ENCODE measurements around the gene ZNF346.

The ZNF346 gene

GRCh38 chr5:177093803-177094202 lies 71.3 kb downstream of the ZNF346 start:
- in situ Hi-C loops (cut with MboI; ENCODE audit: low sequenced_read_pairs) = no loop called here

- in situ Hi-C loops (cut with MboI; ENCODE audit: low sequenced_read_pairs) = no loop called here
Observed at GRCh38 chr5:177094224-177095087, 72.0 kb downstream of the ZNF346 start.

DNA sequence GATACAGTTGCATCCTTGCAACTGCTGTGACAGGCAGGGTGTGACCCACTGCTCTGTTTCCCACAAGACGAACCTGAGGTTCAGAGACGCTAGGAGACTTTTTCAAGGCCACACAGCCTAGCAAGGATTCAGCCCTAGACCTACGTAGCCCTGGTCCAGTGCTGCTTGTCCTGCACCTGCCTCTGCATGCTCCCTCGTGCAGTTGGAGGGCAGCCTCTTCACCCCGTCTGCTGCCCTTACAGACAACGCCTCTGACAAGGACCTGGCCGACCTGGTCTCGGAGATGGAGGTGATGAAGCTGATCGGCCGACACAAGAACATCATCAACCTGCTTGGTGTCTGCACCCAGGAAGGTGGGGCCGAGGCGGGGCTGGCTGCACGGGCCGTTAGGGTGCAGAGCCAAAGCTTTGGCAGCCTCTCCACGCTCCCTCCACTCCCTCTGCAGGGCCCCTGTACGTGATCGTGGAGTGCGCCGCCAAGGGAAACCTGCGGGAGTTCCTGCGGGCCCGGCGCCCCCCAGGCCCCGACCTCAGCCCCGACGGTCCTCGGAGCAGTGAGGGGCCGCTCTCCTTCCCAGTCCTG lies 72.7 kb downstream of the ZNF346 start:
- in situ Hi-C loops (cut with MboI; ENCODE audit: low sequenced_read_pairs) = no loop called here

DNA sequence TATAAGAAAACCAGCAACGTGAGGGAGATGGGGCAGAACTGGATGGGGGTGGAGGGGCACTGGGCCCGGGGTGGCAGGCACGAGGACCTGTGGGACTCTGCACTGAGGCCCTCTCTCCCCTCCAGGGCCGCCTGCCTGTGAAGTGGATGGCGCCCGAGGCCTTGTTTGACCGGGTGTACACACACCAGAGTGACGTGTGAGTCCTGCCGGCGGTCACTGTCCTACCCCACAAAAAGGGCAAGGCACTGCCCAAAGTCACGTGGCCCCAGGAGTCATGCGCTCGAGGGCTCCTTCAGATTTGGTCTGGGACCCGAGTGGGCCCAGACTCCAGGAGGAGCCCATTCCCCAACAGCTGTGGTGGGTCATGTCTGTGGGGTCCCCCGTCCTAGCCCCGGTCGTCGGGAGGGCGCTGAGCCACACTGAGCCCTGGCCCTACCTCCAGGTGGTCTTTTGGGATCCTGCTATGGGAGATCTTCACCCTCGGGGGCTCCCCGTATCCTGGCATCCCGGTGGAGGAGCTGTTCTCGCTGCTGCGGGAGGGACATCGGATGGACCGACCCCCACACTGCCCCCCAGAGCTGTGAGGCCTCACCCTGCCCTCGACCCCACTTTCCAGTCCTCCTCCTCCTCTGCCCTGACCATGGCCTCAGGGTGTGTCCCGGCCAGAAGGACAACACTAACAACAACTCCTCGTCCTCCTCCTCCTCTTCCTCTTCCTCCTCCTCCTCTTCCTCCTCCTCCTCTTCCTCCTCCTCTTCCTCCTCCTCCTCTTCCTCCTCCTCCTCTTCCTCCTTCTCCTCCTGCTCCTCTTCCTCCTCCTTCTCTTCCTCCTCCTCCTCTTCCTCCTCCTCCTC lies 73.9 kb downstream of the ZNF346 start:
- in situ Hi-C loops (cut with MboI; ENCODE audit: low sequenced_read_pairs) = no loop called here

- in situ Hi-C loops (cut with MboI; ENCODE audit: low sequenced_read_pairs) = no loop called here
Observed at GRCh38 chr5:177097016-177097985, 74.8 kb downstream of the ZNF346 start.

DNA sequence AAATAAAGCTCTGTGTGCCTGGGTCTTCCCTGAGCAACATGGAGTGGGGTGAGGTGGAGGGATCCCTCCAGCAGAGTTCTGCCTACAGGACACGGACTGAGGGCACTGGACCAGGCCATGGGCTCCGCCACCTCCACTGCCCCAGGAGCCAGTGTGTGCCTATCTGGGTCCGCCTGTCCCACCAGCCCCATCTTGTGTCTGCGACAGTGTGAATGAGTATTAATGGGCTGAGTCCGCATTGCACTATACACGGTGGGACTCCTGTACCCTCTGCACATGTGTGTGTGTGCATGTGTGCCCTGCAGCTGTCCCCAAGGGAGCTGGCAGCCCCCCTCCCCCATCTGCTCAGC lies 75.6 kb downstream of the ZNF346 start:
- in situ Hi-C loops (cut with MboI; ENCODE audit: low sequenced_read_pairs) = no loop called here

DNA sequence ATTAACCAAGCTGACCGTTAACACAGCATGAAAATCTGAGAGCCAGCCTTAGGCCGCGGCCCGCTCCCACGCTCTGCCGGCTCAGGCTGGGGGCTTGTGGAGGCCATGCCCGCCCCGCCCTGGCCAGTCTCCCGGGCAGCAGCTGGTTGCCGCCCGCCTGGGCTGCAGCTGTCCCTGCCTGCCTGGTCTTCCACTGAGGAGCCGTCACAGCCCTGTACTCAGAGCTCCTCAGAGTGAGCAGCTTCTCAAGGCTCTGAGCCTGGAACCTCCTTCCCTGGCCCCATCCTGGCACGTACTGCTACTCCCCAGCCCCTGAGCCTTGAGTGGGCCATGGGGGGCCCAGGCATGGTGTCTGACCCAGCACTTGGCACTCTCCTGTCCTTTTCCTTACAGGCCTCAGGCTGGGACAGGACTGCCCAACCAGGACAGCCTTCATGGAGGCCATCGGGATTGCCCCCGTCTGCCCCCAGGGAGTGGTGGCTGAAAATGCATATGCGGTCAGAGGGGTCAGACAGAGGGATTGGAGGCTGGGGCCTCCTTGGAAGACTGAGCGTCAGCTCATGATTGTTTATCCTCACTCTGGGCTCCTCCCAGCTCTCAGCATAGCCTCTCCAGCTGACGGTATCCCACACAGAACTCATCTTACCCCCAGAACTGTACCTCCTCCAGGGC lies 76.1 kb downstream of the ZNF346 start:
- in situ Hi-C loops (cut with MboI; ENCODE audit: low sequenced_read_pairs) = no loop called here

GRCh38 chr5:177099422-177100093 lies 77.1 kb downstream of the ZNF346 start:
- in situ Hi-C loops (cut with MboI; ENCODE audit: low sequenced_read_pairs) = loop anchor here (10.0 kb wide), 1 partner anchor 435 kb away; no protein-coding TSS in a partner anchor

DNA sequence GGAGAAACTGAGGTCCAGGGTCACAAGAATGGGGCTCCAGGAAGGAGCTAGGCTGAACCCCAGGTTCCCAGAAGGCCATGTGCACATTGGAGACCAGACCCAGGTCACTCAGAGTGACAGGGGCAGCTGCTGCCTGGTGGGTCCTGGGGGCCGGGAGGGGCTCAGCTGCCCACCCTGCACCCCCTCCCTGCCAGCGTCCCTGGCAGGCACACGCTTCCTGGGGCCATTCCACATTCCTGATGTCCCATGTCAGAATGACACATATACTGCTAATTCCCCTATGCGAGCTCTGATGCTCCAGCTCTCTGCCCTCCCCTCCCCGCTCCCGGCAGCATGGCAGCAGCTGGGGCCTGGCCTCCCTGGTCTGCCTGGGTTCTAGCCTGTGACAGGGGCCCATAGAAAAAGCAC lies 78.2 kb downstream of the ZNF346 start:
- in situ Hi-C loops (cut with MboI; ENCODE audit: low sequenced_read_pairs) = loop anchor here (10.0 kb wide), 1 partner anchor 436 kb away; no protein-coding TSS in a partner anchor

DNA sequence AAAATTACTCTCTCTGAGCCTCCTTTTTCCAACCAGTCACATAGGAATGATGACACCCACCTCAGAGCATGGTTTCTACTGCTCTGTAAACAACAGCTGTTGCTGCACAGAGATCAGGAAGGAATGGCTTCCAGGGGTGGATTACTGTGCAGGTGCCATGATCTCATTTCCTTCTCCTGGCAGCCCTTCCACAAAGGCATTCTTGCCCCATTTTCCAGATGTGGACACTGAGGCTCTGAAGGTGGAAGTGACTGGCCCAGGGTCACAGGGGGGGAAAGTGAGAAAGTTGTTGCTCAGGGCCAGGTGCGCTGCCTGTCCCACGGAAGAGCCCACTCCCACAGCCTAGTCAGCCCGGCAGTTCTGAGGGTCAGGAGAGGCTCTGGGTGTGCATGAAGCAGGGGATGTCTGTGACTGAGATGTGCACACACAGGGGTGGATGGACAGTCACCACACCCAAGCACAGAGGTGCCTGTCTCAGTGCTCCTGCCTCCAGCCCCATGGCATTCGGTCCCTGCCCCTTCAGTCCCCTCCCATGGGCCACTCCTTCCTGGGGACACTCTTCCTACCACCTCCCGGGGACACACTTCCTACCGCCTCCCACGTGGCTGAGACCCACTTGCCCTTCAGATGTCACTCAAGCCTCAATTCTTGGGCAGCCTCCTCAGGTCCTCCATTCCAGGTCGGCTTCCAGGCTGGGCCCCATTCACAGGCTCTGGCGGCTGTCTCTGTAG lies 81.2 kb downstream of the ZNF346 start:
- in situ Hi-C loops (cut with MboI; ENCODE audit: low sequenced_read_pairs) = loop anchor here (10.0 kb wide), 1 partner anchor 439 kb away; no protein-coding TSS in a partner anchor

DNA sequence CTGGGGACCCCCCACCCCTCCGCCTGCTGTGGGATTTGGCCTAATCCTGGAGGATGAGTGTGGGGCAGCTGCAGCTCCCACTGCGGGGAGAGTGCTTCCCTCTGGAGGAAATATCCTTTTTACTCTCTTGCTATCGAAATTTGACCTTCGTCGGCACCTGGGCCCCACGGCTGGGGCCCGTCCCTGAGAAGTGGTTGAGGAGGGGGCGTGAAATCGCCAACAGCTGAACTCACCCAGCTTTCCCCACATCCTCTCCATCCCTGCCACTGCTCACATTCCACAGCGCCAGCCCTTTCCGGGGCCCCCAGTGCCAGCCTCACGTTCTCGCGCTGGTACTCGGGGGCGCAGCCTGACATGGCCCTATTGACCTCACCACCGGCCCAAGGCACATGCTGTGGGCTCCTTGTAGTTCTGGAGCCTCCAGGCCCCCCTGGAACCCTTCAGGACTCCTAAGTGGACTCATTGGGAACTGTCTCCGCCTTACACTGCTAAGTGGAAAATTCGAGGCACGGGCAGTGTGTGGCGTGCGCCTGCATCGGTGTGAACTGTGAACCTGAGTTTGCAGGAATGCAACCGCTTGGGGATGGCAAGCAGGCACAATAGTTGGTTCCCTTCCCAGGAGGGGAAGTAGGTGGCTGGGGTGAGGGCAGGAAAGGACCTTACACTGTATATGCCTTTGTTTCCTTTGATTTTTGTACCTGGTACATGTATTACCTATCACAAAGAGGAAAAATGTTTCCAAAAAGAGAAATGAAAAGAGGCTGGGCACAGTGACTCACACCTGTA lies 83.4 kb downstream of the ZNF346 start:
- in situ Hi-C loops (cut with MboI; ENCODE audit: low sequenced_read_pairs) = loop anchor here (10.0 kb wide), 1 partner anchor 441 kb away; no protein-coding TSS in a partner anchor

- in situ Hi-C loops (cut with MboI; ENCODE audit: low sequenced_read_pairs) = loop anchor here (10.0 kb wide), 1 partner anchor 442 kb away; no protein-coding TSS in a partner anchor
Observed at GRCh38 chr5:177107159-177107558, 84.7 kb downstream of the ZNF346 start.

DNA sequence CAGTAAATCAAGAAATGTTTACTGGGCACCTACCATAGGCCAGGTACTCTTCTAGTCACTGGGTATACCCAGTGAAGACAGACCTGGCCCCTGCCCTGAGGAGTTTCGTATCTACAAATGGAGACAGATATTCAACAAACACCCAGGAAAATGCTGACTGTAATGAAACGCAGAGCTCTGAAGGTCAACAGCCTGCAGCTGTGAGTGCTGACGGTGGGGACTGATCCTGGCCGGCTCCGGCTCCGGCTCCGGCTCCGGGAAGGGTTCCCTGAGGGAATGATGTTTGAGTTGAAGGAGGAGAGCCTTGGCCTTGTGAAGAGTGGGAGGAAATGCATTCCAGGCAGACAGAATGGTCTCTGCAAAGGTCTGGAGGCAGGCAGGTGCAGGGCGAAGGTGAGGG lies 87.3 kb downstream of the ZNF346 start:
- in situ Hi-C loops (cut with MboI; ENCODE audit: low sequenced_read_pairs) = loop anchor here (10.0 kb wide), 1 partner anchor 445 kb away; no protein-coding TSS in a partner anchor

DNA sequence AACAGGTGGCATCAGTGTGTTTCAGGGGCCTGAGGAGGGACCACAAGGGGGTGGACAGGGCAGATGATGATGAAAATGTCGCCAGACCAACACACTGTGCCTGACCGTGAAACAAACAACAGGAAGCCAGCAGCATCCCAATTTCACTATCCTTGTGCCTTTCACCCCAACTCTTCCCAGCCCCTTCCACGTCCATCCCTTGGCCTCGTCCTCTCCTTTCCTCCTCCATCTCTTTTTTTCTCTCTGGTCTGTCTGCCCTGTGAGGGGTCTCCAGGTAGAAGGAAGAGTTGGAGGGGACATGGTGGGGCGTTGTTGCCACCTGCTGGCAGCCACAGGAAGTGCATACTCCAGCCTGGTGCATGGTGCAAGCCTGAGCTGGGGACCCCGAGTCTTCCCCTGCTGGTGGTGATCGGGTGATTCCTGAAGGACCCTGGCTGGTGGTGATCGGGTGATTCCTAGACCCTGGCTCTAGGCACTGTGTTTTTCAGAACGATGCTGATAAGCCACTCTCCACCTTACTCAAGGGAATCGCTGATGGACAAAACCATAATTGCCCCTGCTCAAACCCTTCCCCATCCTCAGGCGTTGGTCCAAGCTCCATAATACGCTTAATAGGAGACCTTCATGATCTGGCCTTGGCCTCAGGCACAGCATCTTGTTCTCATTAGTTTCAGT lies 89.4 kb downstream of the ZNF346 start:
- in situ Hi-C loops (cut with MboI; ENCODE audit: low sequenced_read_pairs) = no loop called here

DNA sequence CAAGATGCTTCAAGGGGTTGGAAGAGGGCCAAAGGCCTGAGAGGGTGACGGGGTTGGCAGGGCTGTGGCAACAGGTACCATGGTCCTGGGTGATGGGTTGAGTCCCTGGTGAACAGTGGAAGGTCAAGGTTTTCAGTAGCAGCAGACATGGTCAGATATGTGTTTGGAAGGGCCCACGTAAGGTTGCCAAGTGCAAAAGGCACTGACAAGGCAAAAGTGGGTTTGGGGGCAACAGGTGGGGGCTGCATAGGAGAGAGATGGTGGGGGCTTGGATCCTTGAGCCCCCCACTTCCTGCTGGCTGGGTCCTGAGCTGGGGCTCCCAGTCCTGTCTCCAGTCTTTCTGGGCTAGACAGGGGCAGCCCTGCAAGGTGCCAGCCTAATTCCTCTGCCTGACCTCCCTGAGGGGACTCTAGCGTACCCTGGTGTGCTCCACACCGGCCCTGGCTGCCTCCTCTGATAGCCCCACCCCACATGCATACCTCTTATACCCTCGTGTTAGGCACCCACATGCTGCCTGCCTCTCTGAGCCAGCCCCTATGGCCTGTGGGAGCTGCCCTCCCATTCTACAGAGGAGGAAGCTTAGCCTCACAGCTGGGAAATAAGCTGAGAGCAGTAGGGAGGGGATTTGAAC lies 90.2 kb downstream of the ZNF346 start:
- in situ Hi-C loops (cut with MboI; ENCODE audit: low sequenced_read_pairs) = no loop called here

Data from HL-60/S4 treated with retinoic acid at 250 ng/mL for 4 days and 3 days (cell line).